ENCODE data around the gene CCDC192. TPM values are rescaled to one million over a fixed set of nuclear protein-coding genes. Genes with fewer than 3 reads are reported as not detected.
"Not testable (repeated sequence)": the region's sequence is repeated elsewhere in the genome, so short reads cannot be mapped to it uniquely, and the experiment has no call there.

Gene CCDC192
- total RNA-seq, 1 donor from 2014 or later = not detected

DNA sequence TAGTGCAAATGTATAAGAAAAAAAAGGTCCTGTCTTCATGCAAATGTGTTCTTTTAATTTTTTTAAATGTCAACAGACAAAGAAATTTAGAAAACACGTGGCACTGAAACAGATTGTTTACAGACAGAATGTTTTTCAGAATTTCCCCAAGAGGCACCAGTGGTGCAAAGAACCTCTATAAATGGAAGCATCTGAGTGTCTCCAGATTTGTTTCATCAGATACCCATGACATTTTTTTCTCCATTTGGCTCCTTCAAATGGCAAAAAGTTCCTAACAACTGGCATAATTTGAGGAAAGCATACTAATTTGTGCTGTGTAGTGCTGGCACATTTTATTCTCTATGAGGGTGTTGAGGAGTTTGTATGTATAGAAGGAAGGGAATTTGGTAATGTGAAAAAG lies 15.0 kb downstream of the CCDC192 start:
- Mint-ChIP-seq H3K4me3 (ENCODE audit: unreplicated experiment) (no peak overlapping the region), H3K9me3 (ENCODE audit: low read depth) (peaks cover 31% of the 10 kb centered on the region), H3K27me3 (ENCODE audit: low read depth) (no peaks in the 10 kb centered on the region), H3K27ac (ENCODE audit: unreplicated experiment) (no peak overlapping the region), H3K4me1 (ENCODE audit: low read depth) (no peaks in the 10 kb centered on the region), H3K36me3 (ENCODE audit: low read depth) (peaks cover 7% of the 10 kb centered on the region)
- no peak for DNase-seq (ENCODE audit: low spot score)
- TF ChIP-seq, protein P1, sequence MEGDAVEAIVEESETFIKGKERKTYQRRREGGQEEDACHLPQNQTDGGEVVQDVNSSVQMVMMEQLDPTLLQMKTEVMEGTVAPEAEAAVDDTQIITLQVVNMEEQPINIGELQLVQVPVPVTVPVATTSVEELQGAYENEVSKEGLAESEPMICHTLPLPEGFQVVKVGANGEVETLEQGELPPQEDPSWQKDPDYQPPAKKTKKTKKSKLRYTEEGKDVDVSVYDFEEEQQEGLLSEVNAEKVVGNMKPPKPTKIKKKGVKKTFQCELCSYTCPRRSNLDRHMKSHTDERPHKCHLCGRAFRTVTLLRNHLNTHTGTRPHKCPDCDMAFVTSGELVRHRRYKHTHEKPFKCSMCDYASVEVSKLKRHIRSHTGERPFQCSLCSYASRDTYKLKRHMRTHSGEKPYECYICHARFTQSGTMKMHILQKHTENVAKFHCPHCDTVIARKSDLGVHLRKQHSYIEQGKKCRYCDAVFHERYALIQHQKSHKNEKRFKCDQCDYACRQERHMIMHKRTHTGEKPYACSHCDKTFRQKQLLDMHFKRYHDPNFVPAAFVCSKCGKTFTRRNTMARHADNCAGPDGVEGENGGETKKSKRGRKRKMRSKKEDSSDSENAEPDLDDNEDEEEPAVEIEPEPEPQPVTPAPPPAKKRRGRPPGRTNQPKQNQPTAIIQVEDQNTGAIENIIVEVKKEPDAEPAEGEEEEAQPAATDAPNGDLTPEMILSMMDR (IDR thresholded peaks at IDR 0.05) = no peak

GRCh38 chr5:127723571-127723970 lies 20.4 kb downstream of the CCDC192 start:
- Mint-ChIP-seq H3K36me3 (ENCODE audit: low read depth) (peaks cover 9% of the 10 kb centered on the region), H3K27me3 (ENCODE audit: low read depth) (no peaks in the 10 kb centered on the region), H3K27ac (ENCODE audit: unreplicated experiment) (no peak overlapping the region), H3K4me1 (ENCODE audit: low read depth) (peaks cover 6% of the 10 kb centered on the region), H3K9me3 (ENCODE audit: low read depth) (peaks cover 30% of the 10 kb centered on the region), H3K4me3 (ENCODE audit: unreplicated experiment) (no peak overlapping the region)
- no peak for DNase-seq (ENCODE audit: low spot score)
- TF ChIP-seq, protein P1 (IDR thresholded peaks at IDR 0.05) = no peak

GRCh38 chr5:127725673-127726072 lies 22.5 kb downstream of the CCDC192 start:
- no peak overlapping the region for H3K4me3 Mint-ChIP-seq (ENCODE audit: unreplicated experiment)
- no peak overlapping the region for H3K27ac Mint-ChIP-seq (ENCODE audit: unreplicated experiment)
- no peak for DNase-seq (ENCODE audit: low spot score)
- H3K27me3 Mint-ChIP-seq (ENCODE audit: low read depth) = no peaks in the 10 kb centered on the region
- peaks cover 6% of the 10 kb centered on the region for H3K4me1 Mint-ChIP-seq (ENCODE audit: low read depth)
- H3K9me3 Mint-ChIP-seq (ENCODE audit: low read depth) = peaks cover 24% of the 10 kb centered on the region
- TF ChIP-seq, protein P1 (IDR thresholded peaks at IDR 0.05) = peak; percentile 32
- peaks cover 9% of the 10 kb centered on the region for H3K36me3 Mint-ChIP-seq (ENCODE audit: low read depth)

GRCh38 chr5:127732963-127733362 lies 29.8 kb downstream of the CCDC192 start:
- peaks cover 6% of the 10 kb centered on the region for H3K36me3 Mint-ChIP-seq (ENCODE audit: low read depth)
- H3K4me3 Mint-ChIP-seq (ENCODE audit: unreplicated experiment) = no peak overlapping the region
- no peak overlapping the region for H3K27ac Mint-ChIP-seq (ENCODE audit: unreplicated experiment)
- H3K9me3 Mint-ChIP-seq (ENCODE audit: low read depth) = peaks cover 21% of the 10 kb centered on the region
- DNase-seq (ENCODE audit: low spot score) = no peak
- no peaks in the 10 kb centered on the region for H3K27me3 Mint-ChIP-seq (ENCODE audit: low read depth)
- TF ChIP-seq, protein P1 (IDR thresholded peaks at IDR 0.05) = no peak
- H3K4me1 Mint-ChIP-seq (ENCODE audit: low read depth) = no peaks in the 10 kb centered on the region

DNA sequence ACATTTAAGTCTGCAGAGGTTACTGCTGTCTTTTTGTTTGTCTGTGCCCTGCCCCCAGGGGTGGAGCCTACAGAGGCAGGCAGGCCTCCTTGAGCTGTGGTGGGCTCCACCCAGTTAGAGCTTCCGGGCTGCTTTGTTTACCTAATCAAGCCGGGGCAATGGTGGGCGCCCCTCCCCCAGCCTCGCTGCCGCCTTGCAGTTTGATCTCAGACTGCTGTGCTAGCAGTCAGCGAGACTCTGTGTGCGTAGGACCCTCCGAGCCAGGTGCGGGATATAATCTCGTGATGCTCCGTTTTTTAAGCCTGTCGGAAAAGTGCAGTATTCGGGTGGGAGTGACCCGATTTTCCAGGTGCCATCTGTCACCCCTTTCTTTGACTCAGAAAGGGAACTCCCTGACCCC lies 36.2 kb downstream of the CCDC192 start:
- not testable (repeated sequence) for H3K9me3 Mint-ChIP-seq (ENCODE audit: low read depth); DNase-seq (ENCODE audit: low spot score); H3K27me3 Mint-ChIP-seq (ENCODE audit: low read depth); H3K36me3 Mint-ChIP-seq (ENCODE audit: low read depth); H3K4me1 Mint-ChIP-seq (ENCODE audit: low read depth); H3K27ac Mint-ChIP-seq (ENCODE audit: unreplicated experiment)
- peak overlapping the region; percentile 62 for H3K4me3 Mint-ChIP-seq (ENCODE audit: unreplicated experiment)

GRCh38 chr5:127739807-127740384 lies 36.7 kb downstream of the CCDC192 start:
- Mint-ChIP-seq H3K27me3 (ENCODE audit: low read depth) (peaks cover 2% of the 10 kb centered on the region), H3K9me3 (ENCODE audit: low read depth) (peaks cover 2% of the 10 kb centered on the region), H3K27ac (ENCODE audit: unreplicated experiment) (no peak overlapping the region)

More at GRCh38 chr5:127739807-127740384, 36.7 kb downstream of the CCDC192 start:
- Mint-ChIP-seq H3K4me3 (ENCODE audit: unreplicated experiment) (peak overlapping the region; percentile 62), H3K36me3 (ENCODE audit: low read depth) (peaks cover 2% of the 10 kb centered on the region), H3K4me1 (ENCODE audit: low read depth) (peaks cover 6% of the 10 kb centered on the region)
- no peak for DNase-seq (ENCODE audit: low spot score)
- TF ChIP-seq, protein P1 (IDR thresholded peaks at IDR 0.05) = no peak

All from chondrocyte (in vitro differentiated cells).